ENCODE results near the gene GZMB. TPM values are rescaled to one million over a fixed set of nuclear protein-coding genes. Genes with fewer than 3 reads are reported as not detected.

The GZMB gene
- total RNA-seq, 1 experiment from 2014 or later = 0.74 TPM

- TF ChIP-seq EZH2 (IDR thresholded peaks at IDR 0.05) (no peak), MAX (IDR thresholded peaks at IDR 0.05) (no peak), POLR2A (IDR thresholded peaks at IDR 0.05; ENCODE audit: borderline replicate concordance, extremely low read depth, insufficient read depth, insufficient read length) (no peak), SIN3A (IDR thresholded peaks at IDR 0.05; ENCODE audit: low read depth) (no peak)
These were observed 3.7 kb downstream of the GZMB start (continued) for GRCh38 chr14:24630087-24630871.

GRCh38 chr14:24629521-24629920, 4.5 kb downstream of the GZMB start:
- TF ChIP-seq POLR2A (IDR thresholded peaks at IDR 0.05; ENCODE audit: borderline replicate concordance, extremely low read depth, insufficient read depth, insufficient read length) = no peak
- no peak for TF ChIP-seq SRF (IDR thresholded peaks at IDR 0.05; ENCODE audit: low read depth)
- no peak for TF ChIP-seq CBX3 (IDR thresholded peaks at IDR 0.05; ENCODE audit: low read depth)
- no peak for TF ChIP-seq JUND (IDR thresholded peaks at IDR 0.05)
- TF ChIP-seq, protein P1, sequence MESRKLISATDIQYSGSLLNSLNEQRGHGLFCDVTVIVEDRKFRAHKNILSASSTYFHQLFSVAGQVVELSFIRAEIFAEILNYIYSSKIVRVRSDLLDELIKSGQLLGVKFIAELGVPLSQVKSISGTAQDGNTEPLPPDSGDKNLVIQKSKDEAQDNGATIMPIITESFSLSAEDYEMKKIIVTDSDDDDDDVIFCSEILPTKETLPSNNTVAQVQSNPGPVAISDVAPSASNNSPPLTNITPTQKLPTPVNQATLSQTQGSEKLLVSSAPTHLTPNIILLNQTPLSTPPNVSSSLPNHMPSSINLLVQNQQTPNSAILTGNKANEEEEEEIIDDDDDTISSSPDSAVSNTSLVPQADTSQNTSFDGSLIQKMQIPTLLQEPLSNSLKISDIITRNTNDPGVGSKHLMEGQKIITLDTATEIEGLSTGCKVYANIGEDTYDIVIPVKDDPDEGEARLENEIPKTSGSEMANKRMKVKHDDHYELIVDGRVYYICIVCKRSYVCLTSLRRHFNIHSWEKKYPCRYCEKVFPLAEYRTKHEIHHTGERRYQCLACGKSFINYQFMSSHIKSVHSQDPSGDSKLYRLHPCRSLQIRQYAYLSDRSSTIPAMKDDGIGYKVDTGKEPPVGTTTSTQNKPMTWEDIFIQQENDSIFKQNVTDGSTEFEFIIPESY (IDR thresholded peaks at IDR 0.05; ENCODE audit: extremely low read depth, insufficient replicate concordance, low read length) = no peak
- no peak for TF ChIP-seq TCF7L2 (IDR thresholded peaks at IDR 0.05; ENCODE audit: borderline replicate concordance, extremely low read depth, insufficient read depth, insufficient read length)
- no peak for TF ChIP-seq CEBPB (IDR thresholded peaks at IDR 0.05; ENCODE audit: low read depth)
- TF ChIP-seq EZH2 (IDR thresholded peaks at IDR 0.05) = no peak
- no peak for TF ChIP-seq EGR1 (IDR thresholded peaks at IDR 0.05; ENCODE audit: low read depth)
- intact Hi-C loops (cut with micrococcal nuclease) = no loop called here
- ChIA-PET CTCF (no interaction called here), RAD21 (ENCODE audit: low non-redundant PET in 1 of 2, low total read pairs in 2 of 2, uncharacterized antibody in 2 of 2, unreplicated experiment in 2 of 2) (no interaction called here), POLR2A (no interaction called here)
- Histone ChIP-seq H3K27me3 (ENCODE audit: insufficient read depth, low read length) (no peaks in the 10 kb centered on the region), H3K27ac (ENCODE audit: low read depth, low read length) (no peak overlapping the region), H3K4me1 (ENCODE audit: control insufficient read depth in 1 of 2, insufficient read depth in 2 of 2, low read length in 2 of 2) (no peaks in the 10 kb centered on the region; a peak in 1 of 4 replicates), H3K4me3 (replicated peaks in 1 of 2; ENCODE audit: low read depth in 1 of 2, low read length in 2 of 2) (no peak overlapping the region), H3K9ac (ENCODE audit: low read length) (no peak overlapping the region), H2AFZ (ENCODE audit: low read depth, low read length, poor library complexity, severe bottlenecking) (no peak overlapping the region), H3K79me2 (ENCODE audit: insufficient read depth, low read length) (no peaks in the 10 kb centered on the region), H4K20me1 (ENCODE audit: insufficient read depth) (no peaks in the 10 kb centered on the region), H3K9me2 (ENCODE audit: insufficient read depth) (no peaks in the 10 kb centered on the region), H3K4me2 (ENCODE audit: low read length) (no peak overlapping the region), H3K36me3 (ENCODE audit: control insufficient read depth in 1 of 2, insufficient read depth in 2 of 2, low read length in 2 of 2) (no peaks in the 10 kb centered on the region), H3K9me3 (ENCODE audit: control insufficient read depth in 1 of 2, insufficient read depth in 1 of 2, low read depth in 1 of 2, low read length in 2 of 2) (no peaks in the 10 kb centered on the region)
- ATAC-seq (no peak), DNase-seq (ENCODE audit: low read depth, low spot score) (no peak)
- no TSS peak for BruUV-seq (replicated peaks)

Measured in HCT116 (cell line).